HUDEP-2 (cell line): Measurements from ENCODE around the gene NTN3.
A peak's percentile ranks its signal among the peaks of the same experiment; 100 is the strongest.
"Not testable (repeated sequence)": the region's sequence is repeated elsewhere in the genome, so short reads cannot be mapped to it uniquely, and the experiment has no call there.

ENCODE experiments used
- DNase-seq, 76 experiments: peaks; one replicate each; lab custom pipeline; 2025; ENCODE audit not compliant: unreplicated experiment in 76 of 76; lab: John Stamatoyannopoulos, UW

NTN3 gene

GRCh38 chr16:2471016-2471652, at the start of gene NTN3:
NTN3 (plus strand) TSS chr16:2471297; CDS start chr16:2471702, 405 bp downstream.
- peak in 29 of 76 experiments; percentile 13 to 52 (median 37) for DNase-seq

DNA sequence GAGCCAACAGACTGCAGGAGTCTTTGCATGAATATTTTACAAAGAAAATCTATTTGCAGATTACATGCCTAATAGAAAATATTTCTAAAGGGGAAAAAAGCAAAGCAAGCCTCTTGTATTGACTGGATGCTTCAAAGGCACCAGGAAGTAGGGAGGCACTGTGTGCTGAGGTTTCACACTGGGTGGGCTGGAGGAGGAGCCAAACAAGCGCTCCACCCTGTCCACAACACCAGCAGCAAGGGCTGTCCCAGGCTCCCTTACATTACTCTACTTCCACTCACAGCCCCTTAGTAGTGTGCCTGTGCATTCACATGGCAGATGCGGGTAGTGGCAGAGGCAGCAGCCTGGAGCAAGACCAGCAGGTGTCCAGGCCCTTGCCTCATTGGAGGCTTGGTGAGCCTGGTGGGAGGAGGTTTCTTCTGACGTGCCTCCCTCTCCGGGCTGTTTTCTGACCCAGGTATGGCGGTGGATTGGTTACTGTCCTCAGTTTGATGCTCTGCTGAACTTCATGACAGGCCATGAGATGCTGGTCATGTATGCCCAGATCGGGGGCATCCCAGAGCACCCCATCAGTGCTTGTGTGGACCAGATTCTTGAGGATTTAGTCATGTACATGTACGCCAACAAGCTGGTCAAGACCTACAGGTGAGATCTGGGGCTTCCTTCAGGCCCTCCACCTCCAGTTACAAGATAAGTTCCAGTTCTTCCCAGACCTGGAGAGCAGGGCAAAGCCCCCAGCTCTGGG, 48.8 kb upstream of the NTN3 start:
- DNase-seq, result no peak

- DNase-seq, result no peak
Measured at GRCh38 chr16:2424061-2425007, 46.8 kb upstream of the NTN3 start.

GRCh38 chr16:2425008-2425518, 46.0 kb upstream of the NTN3 start:
- DNase-seq, result no peak

DNA sequence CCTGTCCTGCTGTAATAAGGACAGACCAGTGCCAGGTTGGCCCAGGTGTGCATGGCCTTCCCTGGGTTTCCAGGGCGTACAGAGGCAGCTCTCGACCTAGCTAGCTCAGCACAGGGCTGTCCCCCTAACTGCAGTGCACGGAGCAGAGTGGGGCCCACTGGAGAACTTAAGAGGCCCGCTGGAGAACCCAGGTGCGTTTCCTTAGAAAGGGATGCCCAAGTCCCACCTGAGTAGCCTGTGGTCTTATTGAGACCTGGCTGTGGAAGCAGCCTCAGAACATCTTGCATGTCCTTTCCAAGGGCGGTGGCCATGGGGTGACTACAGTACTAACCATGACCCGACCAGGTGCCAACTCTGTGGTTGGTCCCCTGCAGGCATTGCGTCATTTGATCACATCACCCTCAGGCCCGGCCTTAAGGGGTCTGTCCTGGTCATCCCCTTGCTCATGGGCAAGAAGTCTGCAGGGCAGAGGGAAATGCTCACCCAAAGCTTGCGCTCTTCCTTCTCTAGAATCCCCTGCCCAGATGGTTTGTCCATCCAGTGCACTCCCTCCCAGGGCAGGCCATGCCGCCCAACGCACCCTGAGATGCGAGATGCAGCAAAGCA, 45.2 kb upstream of the NTN3 start:
- no peak for DNase-seq

GRCh38 chr16:2426941-2427361, 44.1 kb upstream of the NTN3 start:
- no peak for DNase-seq

DNA sequence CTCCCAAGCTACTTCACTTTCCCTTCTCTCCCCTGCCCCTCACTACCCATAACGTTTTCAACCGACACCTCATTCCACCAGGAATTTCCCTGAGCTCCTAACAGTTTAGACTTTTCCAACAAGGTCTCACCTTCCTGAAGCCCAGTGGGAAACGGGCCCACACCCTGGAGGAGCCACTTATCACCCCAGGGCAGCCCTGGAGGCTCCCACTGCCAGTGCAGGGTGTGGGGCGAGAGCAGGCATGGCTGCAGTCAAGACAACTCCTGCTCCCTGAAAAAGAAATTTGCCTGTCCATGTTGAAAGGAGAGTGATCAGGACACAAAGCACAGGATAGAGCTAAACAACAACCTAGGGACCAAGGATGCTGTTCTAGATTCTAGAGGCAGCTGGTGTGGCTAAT, 43.6 kb upstream of the NTN3 start:
- no peak for DNase-seq

DNA sequence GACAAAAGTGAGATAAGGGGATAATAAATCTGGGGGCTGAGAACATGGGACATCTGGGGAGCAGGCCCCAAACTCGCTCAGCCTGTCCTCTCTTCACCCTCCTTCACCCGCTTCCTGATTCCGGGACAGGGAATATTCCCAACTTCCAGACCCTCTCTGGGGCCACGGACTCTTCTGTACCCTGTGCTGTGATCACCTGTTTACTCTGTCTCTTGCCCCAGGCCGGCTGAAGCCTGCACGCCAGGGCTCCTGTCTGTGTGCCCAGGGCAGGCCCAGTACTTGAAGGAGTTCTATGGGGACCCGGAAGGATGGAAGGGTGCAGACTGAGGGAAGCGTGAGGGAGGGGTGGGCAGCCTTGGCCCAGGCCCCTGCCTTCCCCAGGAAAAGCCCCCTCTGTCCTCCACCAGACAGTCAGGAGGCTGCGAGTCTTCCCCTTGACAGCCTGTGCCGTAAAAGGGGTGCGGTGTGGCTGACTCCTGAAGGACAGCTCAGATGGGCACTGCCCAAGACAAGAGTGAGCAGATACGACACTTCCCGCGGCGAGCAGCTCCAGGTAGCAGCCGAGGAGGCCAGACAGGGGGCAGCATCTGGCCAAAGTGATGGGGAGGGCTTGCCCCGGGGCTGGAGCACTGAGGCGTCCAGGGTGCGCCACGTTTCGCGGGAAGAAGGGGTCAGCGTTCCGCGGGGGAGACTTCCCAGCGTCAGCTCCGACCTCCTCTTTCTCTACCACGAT, 42.9 kb upstream of the NTN3 start:
- peak in 59 of 76 experiments; percentile 7 to 66 (median 47) for DNase-seq

DNA sequence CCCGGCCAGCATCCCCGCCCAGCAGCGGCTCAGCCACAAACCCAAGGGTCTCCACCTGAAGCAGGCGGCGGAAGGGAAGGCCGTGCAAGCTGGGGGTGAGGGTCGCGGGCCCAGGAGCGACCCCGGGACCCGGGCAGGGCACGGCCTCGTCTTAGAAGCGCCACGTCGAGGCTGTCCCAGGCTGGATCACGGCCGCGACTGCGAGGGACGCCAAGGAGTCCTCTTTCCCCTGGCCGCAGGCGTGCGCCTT, 42.4 kb upstream of the NTN3 start:
- peak in 1 of 76 experiments; percentile 96 for DNase-seq

- peak in 74 of 76 experiments; percentile 64 to 98 (median 94) for DNase-seq
Measured at GRCh38 chr16:2429034-2429770, 41.9 kb upstream of the NTN3 start, which contains the start of gene CCNF. CCNF (plus strand) TSS chr16:2429447; CDS start chr16:2429482, 35 bp downstream.

DNA sequence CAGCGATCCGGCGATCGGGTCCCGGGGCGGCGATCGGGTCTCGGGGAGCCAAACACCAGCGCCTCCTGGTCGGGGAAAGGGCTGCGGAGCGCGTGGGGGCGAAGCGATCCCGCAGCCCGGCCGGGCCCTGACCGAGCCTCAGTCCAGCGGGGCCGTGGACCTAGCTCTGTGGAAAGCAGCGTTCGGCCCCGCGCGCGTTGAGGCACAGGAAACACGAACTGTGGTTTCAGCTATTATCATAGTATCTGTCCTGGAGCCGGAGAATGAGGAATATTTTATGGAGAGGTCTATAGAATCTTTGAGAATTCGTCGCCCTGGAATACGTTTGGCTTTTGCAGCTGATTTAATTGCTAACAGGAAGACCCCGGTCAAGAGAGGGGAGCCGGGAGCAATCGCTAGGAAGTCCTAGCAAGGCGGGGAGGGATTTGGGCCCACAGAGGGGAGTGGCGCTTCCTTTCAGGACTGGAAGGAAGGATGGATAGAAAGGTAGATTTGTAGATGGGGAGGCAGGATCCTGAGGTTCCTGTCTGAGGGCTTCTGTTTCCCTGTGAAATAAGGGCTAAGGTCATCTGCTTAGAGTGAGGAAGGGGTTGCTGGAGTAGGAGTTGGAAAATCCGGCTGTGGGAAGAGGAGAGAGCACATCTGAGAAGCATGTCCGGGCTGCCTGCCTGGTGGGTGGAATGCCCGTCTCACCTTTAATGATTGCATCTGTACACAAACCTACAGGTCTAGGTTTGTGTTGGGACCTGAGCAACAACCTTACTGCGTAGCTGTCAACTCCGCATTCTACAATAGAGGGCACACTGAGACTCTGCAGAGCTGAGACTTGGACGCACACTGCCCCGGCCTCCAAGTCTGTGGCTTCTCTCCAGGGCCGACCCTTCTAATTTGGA, 41.1 kb upstream of the NTN3 start:
- peak in 6 of 76 experiments; percentile 3 to 44 (median 17) for DNase-seq

- DNase-seq, result no peak
Measured at GRCh38 chr16:2432286-2432685, 38.8 kb upstream of the NTN3 start.

- DNase-seq, result no peak
Measured at GRCh38 chr16:2432801-2433505, 38.1 kb upstream of the NTN3 start.

DNA sequence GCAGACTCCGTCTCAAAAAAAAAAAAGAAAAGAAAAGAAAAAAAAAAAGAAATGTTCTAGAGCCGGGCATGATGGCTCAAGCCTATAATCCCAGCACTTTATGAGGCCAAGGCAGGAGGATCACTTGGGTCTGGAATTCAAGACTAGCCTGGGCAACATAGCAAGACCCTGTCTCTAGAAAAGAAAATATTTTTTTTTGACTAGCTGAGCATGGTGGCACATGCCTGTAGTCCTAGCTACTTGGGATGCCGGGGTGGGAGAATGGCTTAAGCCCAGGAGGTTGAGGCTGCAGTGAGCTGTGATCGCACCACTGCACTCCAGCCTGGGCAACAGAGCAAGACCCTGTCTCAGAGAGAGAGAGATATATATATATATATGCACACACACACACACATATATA, 35.9 kb upstream of the NTN3 start:
- DNase-seq, result not testable (repeated sequence)

DNA sequence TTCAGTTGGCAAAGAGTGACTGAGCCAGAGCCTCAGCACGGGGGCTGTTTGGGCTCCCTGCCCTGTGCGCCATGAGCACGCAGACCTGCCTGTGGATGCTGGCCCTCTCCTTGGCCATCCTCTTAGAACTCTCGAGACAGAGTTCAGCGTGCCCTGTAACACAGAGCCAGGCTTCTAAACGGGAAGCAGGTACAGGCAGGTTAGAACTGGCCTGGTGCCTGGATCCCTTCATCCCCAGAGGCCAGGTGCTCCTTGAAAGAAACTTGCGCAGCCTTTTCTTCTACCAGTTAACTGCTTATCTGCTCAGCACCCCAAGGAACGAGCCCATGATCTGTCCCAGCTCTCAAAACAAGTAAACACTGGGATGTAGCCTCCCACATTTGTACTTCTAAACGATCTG, 35.0 kb upstream of the NTN3 start:
- no peak for DNase-seq

GRCh38 chr16:2437032-2437790, 33.9 kb upstream of the NTN3 start:
- no peak for DNase-seq

- no peak for DNase-seq
Measured at GRCh38 chr16:2438121-2438520, 33.0 kb upstream of the NTN3 start.
